ENCODE measurements around the gene TSPAN31.
"Not testable (repeated sequence)": the region's sequence is repeated elsewhere in the genome, so short reads cannot be mapped to it uniquely, and the experiment has no call there.

Gene TSPAN31

DNA sequence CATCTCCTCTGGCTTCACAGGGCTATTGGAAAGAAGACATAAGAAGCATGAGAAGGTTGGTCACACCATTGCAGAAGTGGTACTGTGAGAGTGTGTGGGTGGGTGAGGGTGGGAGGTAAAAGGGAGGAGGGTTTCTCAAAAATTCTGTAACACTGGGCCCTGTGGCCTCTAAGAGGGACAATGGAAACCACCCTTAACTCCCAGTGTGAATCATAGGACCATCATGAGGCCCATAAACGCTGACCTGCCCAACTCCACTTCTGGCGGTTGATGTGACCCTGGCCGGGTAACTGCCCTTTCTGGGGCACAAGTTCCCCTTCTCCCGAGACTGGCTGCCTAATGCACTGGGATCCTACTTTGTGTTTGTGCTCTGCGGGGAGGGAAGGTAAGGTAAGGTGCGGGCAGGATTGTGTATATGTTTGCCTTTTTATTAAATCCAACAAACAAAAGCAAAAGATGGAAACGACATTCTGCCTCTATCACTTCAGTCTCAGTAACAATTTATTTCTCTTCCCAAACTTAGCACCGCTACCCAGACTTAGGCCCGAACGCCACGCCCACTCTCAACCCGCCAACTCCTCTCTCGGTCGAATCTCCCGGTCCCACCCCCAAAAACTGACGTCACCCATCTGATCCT is 26.5 kb downstream of the TSPAN31 start:
- peak overlapping the region; percentile 81 for H3K9ac ChIP-seq (ENCODE audit: low read depth, low read length)
- peak overlapping the region; percentile 96 for H3K4me2 ChIP-seq (ENCODE audit: insufficient read depth, low read length)
- peak overlapping the region; percentile 56 to 85; a peak in 3 of 4 replicates for H3K4me3 ChIP-seq (ENCODE audit: low read depth in 1 of 2, low read length in 2 of 2)
- peak overlapping the region; percentile 96 for H2AFZ ChIP-seq (ENCODE audit: low read depth, low read length)
- H4K20me1 ChIP-seq (ENCODE audit: insufficient read depth, low read length) = no peaks in the 10 kb centered on the region
- H3K36me3 ChIP-seq (ENCODE audit: insufficient read depth, low read length) = peaks cover 29% of the 10 kb centered on the region
- ATAC-seq (ENCODE audit: insufficient read depth, low read depth) = peak; percentile 81
- peaks cover 15% of the 10 kb centered on the region for H3K79me2 ChIP-seq (ENCODE audit: insufficient read depth, low read length)
- TF ChIP-seq, protein P1, sequence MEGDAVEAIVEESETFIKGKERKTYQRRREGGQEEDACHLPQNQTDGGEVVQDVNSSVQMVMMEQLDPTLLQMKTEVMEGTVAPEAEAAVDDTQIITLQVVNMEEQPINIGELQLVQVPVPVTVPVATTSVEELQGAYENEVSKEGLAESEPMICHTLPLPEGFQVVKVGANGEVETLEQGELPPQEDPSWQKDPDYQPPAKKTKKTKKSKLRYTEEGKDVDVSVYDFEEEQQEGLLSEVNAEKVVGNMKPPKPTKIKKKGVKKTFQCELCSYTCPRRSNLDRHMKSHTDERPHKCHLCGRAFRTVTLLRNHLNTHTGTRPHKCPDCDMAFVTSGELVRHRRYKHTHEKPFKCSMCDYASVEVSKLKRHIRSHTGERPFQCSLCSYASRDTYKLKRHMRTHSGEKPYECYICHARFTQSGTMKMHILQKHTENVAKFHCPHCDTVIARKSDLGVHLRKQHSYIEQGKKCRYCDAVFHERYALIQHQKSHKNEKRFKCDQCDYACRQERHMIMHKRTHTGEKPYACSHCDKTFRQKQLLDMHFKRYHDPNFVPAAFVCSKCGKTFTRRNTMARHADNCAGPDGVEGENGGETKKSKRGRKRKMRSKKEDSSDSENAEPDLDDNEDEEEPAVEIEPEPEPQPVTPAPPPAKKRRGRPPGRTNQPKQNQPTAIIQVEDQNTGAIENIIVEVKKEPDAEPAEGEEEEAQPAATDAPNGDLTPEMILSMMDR (IDR thresholded peaks at IDR 0.05; ENCODE audit: borderline replicate concordance, extremely low read depth, low read length, poor library complexity, severe bottlenecking) = no peak
- no peak for TF ChIP-seq EZH2 (IDR thresholded peaks at IDR 0.05; ENCODE audit: borderline replicate concordance, low read depth, low read length, severe bottlenecking)
- peak overlapping the region; percentile 88 for H3K27ac ChIP-seq (ENCODE audit: low read length)
- H3K9me3 ChIP-seq (ENCODE audit: insufficient read depth, low read length, severe bottlenecking) = no peaks in the 10 kb centered on the region
- H3K4me1 ChIP-seq (ENCODE audit: insufficient read depth, low read length) = peaks cover 25% of the 10 kb centered on the region
- peak; percentile 94 for DNase-seq
- H3K27me3 ChIP-seq (ENCODE audit: insufficient read depth, low read length, poor library complexity) = no peaks in the 10 kb centered on the region

DNA sequence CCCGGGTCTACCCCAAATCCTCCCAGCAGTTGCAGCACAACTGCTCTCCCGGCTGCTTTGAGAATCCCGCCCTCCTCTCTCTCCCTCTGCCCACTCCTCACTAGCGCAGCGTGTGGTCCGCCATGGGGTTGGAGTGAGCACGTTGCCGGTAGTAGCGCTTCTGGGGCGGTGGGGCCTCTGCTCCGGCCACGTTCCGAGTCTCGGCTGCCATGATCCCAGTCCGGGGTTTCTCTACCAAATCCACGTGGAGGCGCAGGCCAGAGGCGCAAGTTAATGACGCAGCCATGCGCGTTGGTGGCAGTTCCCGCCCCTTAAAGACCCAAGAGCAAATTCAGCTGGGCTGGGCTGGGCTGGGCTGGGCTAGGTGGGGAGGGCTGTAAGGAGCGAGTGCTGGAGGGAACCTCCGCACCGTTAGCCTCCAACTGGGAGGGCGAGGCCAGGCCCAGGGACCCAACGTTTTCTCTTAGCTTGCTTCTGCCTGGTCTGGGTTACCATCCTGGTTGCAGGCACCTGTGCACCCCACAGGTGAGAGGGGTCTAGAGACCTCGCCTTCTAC is 27.1 kb downstream of the TSPAN31 start, which contains the start of gene METTL1:
METTL1 (minus strand) TSS at position 233 of the 556 bp plus-strand sequence; CDS start at position 211, 22 bp downstream.
- Histone ChIP-seq H3K27me3 (ENCODE audit: insufficient read depth, low read length, poor library complexity) (no peaks in the 10 kb centered on the region), H3K4me1 (ENCODE audit: insufficient read depth, low read length) (peaks cover 25% of the 10 kb centered on the region), H2AFZ (ENCODE audit: low read depth, low read length) (peak within 1 kb of the TSS; percentile 96), H3K9ac (ENCODE audit: low read depth, low read length) (peak within 1 kb of the TSS; percentile 81), H3K79me2 (ENCODE audit: insufficient read depth, low read length) (peaks cover 15% of the 10 kb centered on the region), H3K4me3 (ENCODE audit: low read depth in 1 of 2, low read length in 2 of 2) (peak within 1 kb of the TSS; percentile 56 to 85), H4K20me1 (ENCODE audit: insufficient read depth, low read length) (no peaks in the 10 kb centered on the region), H3K36me3 (ENCODE audit: insufficient read depth, low read length) (peaks cover 29% of the 10 kb centered on the region), H3K9me3 (ENCODE audit: insufficient read depth, low read length, severe bottlenecking) (no peaks in the 10 kb centered on the region), H3K27ac (ENCODE audit: low read length) (peak within 1 kb of the TSS; percentile 88), H3K4me2 (ENCODE audit: insufficient read depth, low read length) (peak within 1 kb of the TSS; percentile 96)
- ATAC-seq (ENCODE audit: insufficient read depth, low read depth) (peak; percentile 87), DNase-seq (peak; percentile 96)
- TF ChIP-seq EZH2 (IDR thresholded peaks at IDR 0.05; ENCODE audit: borderline replicate concordance, low read depth, low read length, severe bottlenecking) = no peak
- TF ChIP-seq, protein P1 (IDR thresholded peaks at IDR 0.05; ENCODE audit: borderline replicate concordance, extremely low read depth, low read length, poor library complexity, severe bottlenecking) = no peak

DNA sequence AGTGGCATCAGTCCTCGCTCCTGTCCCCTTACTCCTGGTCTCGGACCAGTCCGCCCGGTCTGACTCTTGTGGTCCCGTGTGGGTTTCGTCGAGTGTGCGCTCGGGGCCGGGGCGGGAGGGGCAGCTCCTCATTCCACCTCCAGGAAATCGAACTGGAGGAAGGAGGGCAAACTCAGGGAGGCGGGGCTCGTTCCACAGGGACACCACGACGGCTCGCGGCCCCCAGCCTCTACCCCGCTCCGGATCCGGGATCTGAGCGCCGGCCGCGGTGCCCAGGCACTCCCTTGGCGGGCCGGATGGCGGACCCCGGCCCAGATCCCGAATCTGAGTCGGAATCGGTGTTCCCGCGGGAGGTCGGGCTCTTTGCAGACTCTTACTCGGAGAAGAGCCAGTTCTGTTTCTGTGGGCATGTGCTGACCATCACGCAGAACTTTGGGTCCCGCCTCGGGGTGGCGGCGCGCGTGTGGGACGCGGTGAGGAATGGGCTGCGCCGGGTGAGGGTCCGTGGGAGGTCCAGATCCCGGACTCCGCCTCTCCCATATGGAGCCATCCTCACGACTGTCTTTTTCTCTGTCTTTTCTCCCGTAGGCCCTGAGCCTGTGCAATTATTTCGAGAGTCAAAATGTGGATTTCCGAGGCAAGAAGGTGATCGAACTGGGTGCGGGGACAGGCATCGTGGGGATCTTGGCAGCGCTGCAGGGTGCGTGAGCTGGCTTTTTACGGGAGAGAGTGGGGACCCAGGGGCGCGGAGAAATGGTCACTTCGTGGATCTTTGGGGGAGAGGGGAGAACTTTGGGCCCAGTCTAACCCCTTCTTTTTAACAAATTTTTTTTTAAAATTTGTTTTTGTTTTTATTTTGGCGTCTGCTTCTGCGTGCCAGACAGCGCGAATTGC is 27.8 kb downstream of the TSPAN31 start, which contains the start of gene EEF1AKMT3:
EEF1AKMT3 (plus strand) TSS at position 186 of the 894 bp plus-strand sequence; CDS start at position 297, 111 bp downstream.
- Histone ChIP-seq H3K9ac (ENCODE audit: low read depth, low read length) (peak within 1 kb of the TSS; percentile 81), H3K36me3 (ENCODE audit: insufficient read depth, low read length) (peaks cover 29% of the 10 kb centered on the region), H3K4me1 (ENCODE audit: insufficient read depth, low read length) (peaks cover 25% of the 10 kb centered on the region), H3K9me3 (ENCODE audit: insufficient read depth, low read length, severe bottlenecking) (no peaks in the 10 kb centered on the region), H3K79me2 (ENCODE audit: insufficient read depth, low read length) (peaks cover 15% of the 10 kb centered on the region), H4K20me1 (ENCODE audit: insufficient read depth, low read length) (no peaks in the 10 kb centered on the region), H3K27me3 (ENCODE audit: insufficient read depth, low read length, poor library complexity) (no peaks in the 10 kb centered on the region), H3K4me3 (ENCODE audit: low read depth in 1 of 2, low read length in 2 of 2) (peak within 1 kb of the TSS; percentile 56 to 85), H2AFZ (ENCODE audit: low read depth, low read length) (peak within 1 kb of the TSS; percentile 96), H3K27ac (ENCODE audit: low read length) (peak within 1 kb of the TSS; percentile 88), H3K4me2 (ENCODE audit: insufficient read depth, low read length) (peak within 1 kb of the TSS; percentile 96)
- DNase-seq (peak; percentile 60), ATAC-seq (ENCODE audit: insufficient read depth, low read depth) (peak; percentile 44)
- TF ChIP-seq EZH2 (IDR thresholded peaks at IDR 0.05; ENCODE audit: borderline replicate concordance, low read depth, low read length, severe bottlenecking) = no peak
- TF ChIP-seq, protein P1 (IDR thresholded peaks at IDR 0.05; ENCODE audit: borderline replicate concordance, extremely low read depth, low read length, poor library complexity, severe bottlenecking) = no peak

DNA sequence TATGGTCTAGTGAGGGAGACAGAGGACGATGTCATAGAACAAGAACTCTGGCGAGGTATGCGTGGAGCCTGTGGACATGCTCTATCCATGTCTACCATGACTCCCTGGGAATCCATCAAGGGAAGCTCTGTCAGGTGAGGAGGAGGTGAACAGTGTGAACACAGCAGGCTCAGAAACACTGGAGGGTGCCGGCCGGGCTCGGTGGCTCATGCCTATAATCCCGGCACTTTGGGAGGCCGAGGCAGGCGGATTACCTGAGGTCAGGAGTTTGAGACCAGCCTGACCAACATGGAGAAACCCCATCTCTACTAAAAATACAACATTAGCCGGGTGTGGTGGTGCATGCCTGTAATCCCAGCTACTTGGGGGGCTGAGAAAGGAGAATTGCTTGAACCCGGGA is 29.8 kb downstream of the TSPAN31 start:
- H3K4me2 ChIP-seq (ENCODE audit: insufficient read depth, low read length); ATAC-seq (ENCODE audit: insufficient read depth, low read depth); H3K4me3 ChIP-seq (ENCODE audit: low read depth in 1 of 2, low read length in 2 of 2); H3K27me3 ChIP-seq (ENCODE audit: insufficient read depth, low read length, poor library complexity); H3K9ac ChIP-seq (ENCODE audit: low read depth, low read length); H2AFZ ChIP-seq (ENCODE audit: low read depth, low read length); H3K9me3 ChIP-seq (ENCODE audit: insufficient read depth, low read length, severe bottlenecking); H3K27ac ChIP-seq (ENCODE audit: low read length); H4K20me1 ChIP-seq (ENCODE audit: insufficient read depth, low read length); DNase-seq: not testable (repeated sequence)
- peaks cover 25% of the 10 kb centered on the region for H3K4me1 ChIP-seq (ENCODE audit: insufficient read depth, low read length)
- peaks cover 15% of the 10 kb centered on the region for H3K79me2 ChIP-seq (ENCODE audit: insufficient read depth, low read length)
- peaks cover 12% of the 10 kb centered on the region for H3K36me3 ChIP-seq (ENCODE audit: insufficient read depth, low read length)

Measured in DND-41 (cell line).